HepG2 (cell line): ENCODE measurements around the gene RASGRF1. TPM values are rescaled to one million over a fixed set of nuclear protein-coding genes. Genes with fewer than 3 reads are reported as not detected.

ENCODE experiments used
- ATAC-seq: fragments of 200-7000 bp; cut with Tn5 transposase; 3 replicates; pipeline ENCODE4 v1.9.1; 2020; ENCODE audit warnings: mild to moderate bottlenecking, moderate library complexity
- BruUV-seq: library from RNA; stranded (reverse); fragments of 400-500 nt; replicated peaks from 2 replicates; lab custom pipeline; 2021; lab: Mats Ljungman, UMichigan
- CTCF ChIA-PET: fragments of 300-600 bp; formaldehyde crosslinking; extraction: SDS; loops from one replicate; lab custom pipeline; 2021; ENCODE audit warnings: low total read pairs, inconsistent platforms, low intra/inter-chr PET ratio; lab: Yijun Ruan, JAX
- POLR2A ChIA-PET: fragments of 350-600 bp; sonication (Branson Sonifier 250); formaldehyde crosslinking; loops from one replicate; lab custom pipeline; 2020; ENCODE audit warnings: antibody characterized with exemption, inconsistent platforms; lab: Yijun Ruan, JAX
- DNase-seq: peaks from one replicate; pipeline ENCODE4 v3.0.0-alpha.2; 2015; ENCODE audit warnings: low spot score
- FAIRE-seq: peaks from 3 replicates; lab custom pipeline; 2011; peaks lifted over from hg19 to GRCh38; lab: Jason Lieb, UNC
- H2AFZ ChIP-seq: one replicate; pipeline ENCODE4 v1.6.1; 2011; ENCODE audit warnings: low read length, inconsistent platforms
- H3K27ac ChIP-seq: fragments of 300-600 bp; 3 replicates; pipeline ENCODE4 v1.8.0; 2011; ENCODE audit warnings: mixed run types, mild to moderate bottlenecking, mixed read lengths, low read length, inconsistent platforms; ENCODE audit not compliant: insufficient read depth; ENCODE audit errors: extremely low read length
- H3K27me3 ChIP-seq, 2 experiments: fragments of 200-600 bp in 1 of 2; 2 replicates in 1 of 2; 3 replicates in 1 of 2; pipeline versions ENCODE4 v1.6.0 to v1.8.0; 2011; ENCODE audit warnings: low read length in 2 of 2, mild to moderate bottlenecking in 2 of 2, moderate library complexity in 2 of 2, inconsistent platforms in 1 of 2; ENCODE audit not compliant: insufficient read depth in 2 of 2, control insufficient read depth in 1 of 2
- H3K36me3 ChIP-seq, 2 experiments: fragments of 200-600 bp in 1 of 2; replicated peaks in 1 of 2; 2 replicates in 1 of 2; 3 replicates in 1 of 2; pipeline versions ENCODE4 v1.5.1 to v1.8.0; 2011; ENCODE audit warnings: low read length in 2 of 2, inconsistent platforms in 1 of 2; ENCODE audit not compliant: insufficient read depth in 2 of 2, control insufficient read depth in 1 of 2
- H3K4me1 ChIP-seq: 2 replicates; pipeline ENCODE4 v1.5.1; 2012; ENCODE audit warnings: low read length, inconsistent platforms; ENCODE audit not compliant: insufficient read depth
- H3K4me2 ChIP-seq: 2 replicates; pipeline ENCODE4 v1.6.0; 2011; ENCODE audit warnings: low read depth, low read length, inconsistent platforms
- H3K4me3 ChIP-seq, 3 experiments: fragments of 200-600 bp in 1 of 3; sonication (generic), shearing (Covaris generic) in 1 of 3; replicated peaks in 1 of 3; 2 replicates each; pipeline ENCODE4 v1.5.1; 2011 to 2016; ENCODE audit warnings: low read length in 3 of 3, inconsistent platforms in 2 of 3, low read depth in 2 of 3, mild to moderate bottlenecking in 2 of 3, control low read depth in 1 of 3, mixed read lengths in 1 of 3; ENCODE audit not compliant: insufficient read depth in 1 of 3
- H3K79me2 ChIP-seq: one replicate; pipeline ENCODE4 v1.6.1; 2011; ENCODE audit warnings: low read length, inconsistent platforms; ENCODE audit not compliant: insufficient read depth
- H3K9ac ChIP-seq: 2 replicates; pipeline ENCODE4 v1.6.0; 2011; ENCODE audit warnings: mild to moderate bottlenecking, low read depth, low read length, inconsistent platforms; ENCODE audit not compliant: insufficient read depth
- H3K9me3 ChIP-seq: 2 replicates; pipeline ENCODE4 v1.5.1; 2012; ENCODE audit warnings: mild to moderate bottlenecking, low read length
- H4K20me1 ChIP-seq: 2 replicates; pipeline ENCODE4 v1.6.0; 2011; ENCODE audit warnings: inconsistent platforms, mild to moderate bottlenecking, low read length, moderate library complexity; ENCODE audit not compliant: insufficient read depth
- CREB3 ChIP-seq: sonication (generic); formaldehyde crosslinking; IDR thresholded peaks from 2 replicates; pipeline ENCODE4 v1.5.0; 2020; ENCODE audit warnings: missing genetic modification reagents
- DDIT3 ChIP-seq: sonication (generic); formaldehyde crosslinking; IDR thresholded peaks from 2 replicates; pipeline ENCODE4 v1.4.0; 2020; ENCODE audit warnings: mild to moderate bottlenecking, missing genetic modification reagents
- GABPB1 ChIP-seq: IDR thresholded peaks from 2 replicates; pipeline ENCODE4 v1.6.1; 2016; ENCODE audit warnings: mild to moderate bottlenecking, missing genetic modification reagents, moderate library complexity, missing compliant biosample characterization
- KDM2A ChIP-seq: sonication (generic); formaldehyde crosslinking; IDR thresholded peaks from 2 replicates; pipeline ENCODE4 v1.4.0; 2020; ENCODE audit warnings: low read depth, missing genetic modification reagents, borderline replicate concordance
- MAFF ChIP-seq: IDR thresholded peaks from 2 replicates; pipeline ENCODE4 v1.6.1; 2011; ENCODE audit warnings: low read depth, low read length, improper control_type of control experiment
- SIX1 ChIP-seq: sonication (generic); formaldehyde crosslinking; IDR thresholded peaks from 2 replicates; pipeline ENCODE4 v1.4.0; 2020; ENCODE audit warnings: missing genetic modification reagents, borderline replicate concordance
- TBP ChIP-seq: sonication (generic); formaldehyde crosslinking; IDR thresholded peaks from 2 replicates; pipeline ENCODE4 v1.5.0; 2020; ENCODE audit warnings: missing genetic modification reagents
- ZGPAT ChIP-seq: IDR thresholded peaks from 2 replicates; pipeline ENCODE4 v1.6.1; 2016; ENCODE audit warnings: mild to moderate bottlenecking
- ZNF101 ChIP-seq: sonication (generic); formaldehyde crosslinking; IDR thresholded peaks from 2 replicates; pipeline ENCODE4 v1.4.0; 2020; ENCODE audit warnings: mild to moderate bottlenecking, low read depth, missing genetic modification reagents, borderline replicate concordance
- ZNF33A ChIP-seq: sonication (generic); formaldehyde crosslinking; IDR thresholded peaks from 2 replicates; pipeline ENCODE4 v1.5.1; 2020; ENCODE audit warnings: missing genetic modification reagents, mild to moderate bottlenecking, moderate library complexity, borderline replicate concordance
- ZNF564 ChIP-seq: sonication (generic); formaldehyde crosslinking; IDR thresholded peaks from 2 replicates; pipeline ENCODE4 v1.8.1; 2023; ENCODE audit warnings: mild to moderate bottlenecking, missing genetic modification reagents
- WGBS: methylation state at CpG from one replicate; pipeline ENCODE4 v1.1.6; 2017; ENCODE audit warnings: low lambda C conversion rate; 5-methylcytosine and 5-hydroxymethylcytosine counted together
- in situ Hi-C: cut with HindIII; loops from 2 replicates; pipeline ENCODE4 v1.10.0; 2017; ENCODE audit warnings: low pct_unique_long_range_greater_than_20kb; ENCODE audit not compliant: extremely low pct_ligation_motif_present
- intact Hi-C: fragments of 100-400 bp; cut with micrococcal nuclease; formaldehyde crosslinking; loops from one replicate; pipeline ENCODE4 v1.10.0; 2022; ENCODE audit not compliant: unreplicated experiment
- polyA plus RNA-seq, 8 experiments: library from polyadenylated mRNA; depleted of rRNA in 3 of 8; stranded (reverse) in 7 of 8; unstranded in 1 of 8; fragments of >200 nt; fragmentation: Illumina TruSeq in 4 of 8; extraction: Trizol in 4 of 8; gene quantifications; 2 replicates each; pipeline versions ENCODE4 v1.2.1 to v1.2.3, GENCODE V29; 2011 to 2016; ENCODE audit warnings: low read depth in 4 of 8, missing spikeins in 1 of 8, mixed read lengths in 1 of 8; ENCODE audit not compliant: insufficient read depth in 1 of 8
- total RNA-seq, 5 experiments: library from RNA; depleted of rRNA; stranded (reverse); fragments of >200 nt; fragmentation: Illumina TruSeq; extraction: Trizol; gene quantifications; 2 replicates each; pipeline ENCODE4 v1.2.3, GENCODE V29; 2016; ENCODE audit warnings: low read depth in 1 of 5
- TF ChIP-seq, protein P1 (sequence below): IDR thresholded peaks from 2 replicates; pipeline ENCODE4 v1.6.1; 2016

RASGRF1 gene
- total and polyA plus RNA-seq, 2 of the 13 experiments (the other 11 are each of a cell fraction or from before 2014, with no cell fraction given): 0.55 to 3.0 TPM

- H3K79me2 ChIP-seq: no peaks in the 10 kb centered on the region
- in situ Hi-C loops: no loop called here
- peaks cover 42% of the 10 kb centered on the region for H3K4me1 ChIP-seq
- no peaks in the 10 kb centered on the region for H3K36me3 ChIP-seq
- H3K9ac ChIP-seq: no peak overlapping the region
- POLR2A ChIA-PET: interaction anchor here (2.9 kb wide), 1 partner anchor 8 kb away, joined by 26 read pairs; no protein-coding TSS in a partner anchor
- H4K20me1 ChIP-seq: no peaks in the 10 kb centered on the region
- H3K4me3 ChIP-seq: no peak overlapping the region
- no peak overlapping the region for H3K4me2 ChIP-seq
- no peaks in the 10 kb centered on the region for H3K9me3 ChIP-seq
- H2AFZ ChIP-seq: no peak overlapping the region
- WGBS: 100% methylated on average over 5 of the region's 9 CpGs
- TF ChIP-seq ZNF564 (CRISPR knock-in tag): no peak
- TF ChIP-seq GABPB1 (CRISPR knock-in tag): no peak
- TF ChIP-seq DDIT3 (CRISPR knock-in tag): no peak
- no peak for TF ChIP-seq TBP (CRISPR knock-in tag)
- no peak for TF ChIP-seq ZNF101 (CRISPR knock-in tag)
- TF ChIP-seq ZGPAT (CRISPR knock-in tag): no peak
- TF ChIP-seq CREB3: no peak
- TF ChIP-seq SIX1 (CRISPR knock-in tag): no peak
- no peak for TF ChIP-seq ZNF33A (CRISPR knock-in tag)
- no peak for TF ChIP-seq MAFF
- TF ChIP-seq, protein P1, sequence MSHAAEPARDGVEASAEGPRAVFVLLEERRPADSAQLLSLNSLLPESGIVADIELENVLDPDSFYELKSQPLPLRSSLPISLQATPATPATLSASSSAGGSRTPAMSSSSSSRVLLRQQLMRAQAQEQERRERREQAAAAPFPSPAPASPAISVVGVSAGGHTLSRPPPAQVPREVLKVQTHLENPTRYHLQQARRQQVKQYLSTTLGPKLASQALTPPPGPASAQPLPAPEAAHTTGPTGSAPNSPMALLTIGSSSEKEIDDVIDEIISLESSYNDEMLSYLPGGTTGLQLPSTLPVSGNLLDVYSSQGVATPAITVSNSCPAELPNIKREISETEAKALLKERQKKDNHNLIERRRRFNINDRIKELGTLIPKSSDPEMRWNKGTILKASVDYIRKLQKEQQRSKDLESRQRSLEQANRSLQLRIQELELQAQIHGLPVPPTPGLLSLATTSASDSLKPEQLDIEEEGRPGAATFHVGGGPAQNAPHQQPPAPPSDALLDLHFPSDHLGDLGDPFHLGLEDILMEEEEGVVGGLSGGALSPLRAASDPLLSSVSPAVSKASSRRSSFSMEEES (CRISPR knock-in tag): no peak
- TF ChIP-seq KDM2A (CRISPR knock-in tag): no peak
- TF ChIP-seq, all 625 proteins: peak for 0
- no peak for ATAC-seq
- FAIRE-seq: no peak
- DNase-seq: no peak
- intact Hi-C loops: no loop called here
- CTCF ChIA-PET: no interaction called here
- Histone ChIP-seq H3K27ac (no peak overlapping the region), H3K27me3 (no peaks in the 10 kb centered on the region)
- BruUV-seq: no TSS peak
These were observed 88.0 kb downstream of the RASGRF1 start for GRCh38 chr15:79002581-79002980.
